Right atrium auricular region (tissue), 2 donors: Measurements from ENCODE around the gene UPK3A. TPM values are rescaled to one million over a fixed set of nuclear protein-coding genes. Genes with fewer than 3 reads are reported as not detected.

Experiments used
- DNase-seq: peaks from one replicate; pipeline ENCODE4 v3.0.0-alpha.2; 2019; ENCODE audit warnings: low spot score
- H3K27ac ChIP-seq, 2 donors: fragments of 200-600 bp; sonication (generic); 1 replicate in 1 of 2; 2 replicates in 1 of 2; pipeline ENCODE4 v1.5.1; 2016 to 2019
- H3K27me3 ChIP-seq, 2 donors: fragments of 200-600 bp; sonication (generic); one replicate each; pipeline versions ENCODE4 v1.5.1 to v1.6.0; 2017 to 2019
- H3K36me3 ChIP-seq: fragments of 200-600 bp; sonication (generic); one replicate; pipeline ENCODE4 v1.5.1; 2016
- H3K4me1 ChIP-seq, 2 donors: fragments of 200-600 bp; sonication (generic); one replicate each; pipeline versions ENCODE4 v1.5.1 to v1.6.0; 2017 to 2019
- H3K4me3 ChIP-seq, 2 donors: fragments of 200-600 bp; sonication (generic); 1 replicate in 1 of 2; 2 replicates in 1 of 2; pipeline ENCODE4 v1.5.1; 2017 to 2019; ENCODE audit warnings: mild to moderate bottlenecking in 1 of 2, moderate library complexity in 1 of 2
- H3K9me3 ChIP-seq, 2 donors: fragments of 200-600 bp; sonication (generic); one replicate each; pipeline ENCODE4 v1.5.1; 2019
- CTCF ChIP-seq, 2 donors: fragments of 200-600 bp; sonication (generic); IDR thresholded peaks; one replicate each; pipeline ENCODE4 v1.5.1; 2019; ENCODE audit warnings: antibody characterized with exemption in 2 of 2
- total RNA-seq, 2 donors: library from RNA; depleted of rRNA; stranded (reverse); fragments of >200 nt; gene quantifications; one replicate each; pipeline ENCODE4 v1.1.0, GENCODE V29; 2016

UPK3A gene
- total RNA-seq, 2 donors from 2014 or later = not detected

GRCh38 chr22:45238957-45239680 lies 45.6 kb upstream of the UPK3A start:
- Histone ChIP-seq H3K4me1 (peaks cover 0 to 26% of the 10 kb centered on the region in 2 donors), H3K27ac (no peak overlapping the region), H3K36me3 (no peaks in the 10 kb centered on the region), H3K9me3 (no peaks in the 10 kb centered on the region), H3K27me3 (no peaks in the 10 kb centered on the region), H3K4me3 (peak overlapping the region in 1 of 2 donors; percentile 76)
- no peak for DNase-seq
- no peak for TF ChIP-seq CTCF (IDR thresholded peaks at IDR 0.05)

GRCh38 chr22:45239681-45240051 lies 45.1 kb upstream of the UPK3A start:
- no peaks in the 10 kb centered on the region for H3K27me3 ChIP-seq
- H3K27ac ChIP-seq = no peak overlapping the region
- TF ChIP-seq CTCF (IDR thresholded peaks at IDR 0.05) = no peak
- H3K4me1 ChIP-seq = peaks cover 0 to 26% of the 10 kb centered on the region in 2 donors
- DNase-seq = no peak
- H3K36me3 ChIP-seq = no peaks in the 10 kb centered on the region
- H3K9me3 ChIP-seq = no peaks in the 10 kb centered on the region
- peak overlapping the region; percentile 68 to 76 for H3K4me3 ChIP-seq

- Histone ChIP-seq H3K9me3 (no peaks in the 10 kb centered on the region), H3K4me3 (peak overlapping the region; percentile 68 to 76), H3K27me3 (no peaks in the 10 kb centered on the region), H3K4me1 (peaks cover 0 to 26% of the 10 kb centered on the region in 2 donors), H3K36me3 (no peaks in the 10 kb centered on the region), H3K27ac (no peak overlapping the region)
- no peak for DNase-seq
- TF ChIP-seq CTCF (IDR thresholded peaks at IDR 0.05) = no peak
These were observed 44.5 kb upstream of the UPK3A start for GRCh38 chr22:45240104-45240809.

GRCh38 chr22:45240810-45241631 lies 43.7 kb upstream of the UPK3A start, which contains the start of gene KIAA0930:
Gene KIAA0930 (minus strand): TSS chr22:45240894. CDS start chr22:45240703, 191 bp downstream.
- H3K27ac ChIP-seq = peak within 1 kb of the TSS; percentile 61 to 69
- H3K9me3 ChIP-seq = no peaks in the 10 kb centered on the region
- TF ChIP-seq CTCF (IDR thresholded peaks at IDR 0.05) = no peak
- peak; percentile 75 for DNase-seq
- peak within 1 kb of the TSS; percentile 68 to 76 for H3K4me3 ChIP-seq
- H3K27me3 ChIP-seq = no peaks in the 10 kb centered on the region
- H3K4me1 ChIP-seq = peaks cover 0 to 21% of the 10 kb centered on the region in 2 donors
- H3K36me3 ChIP-seq = no peaks in the 10 kb centered on the region

GRCh38 chr22:45242778-45243191 lies 42.0 kb upstream of the UPK3A start:
- no peak for DNase-seq
- no peak overlapping the region for H3K4me3 ChIP-seq
- no peaks in the 10 kb centered on the region for H3K27me3 ChIP-seq
- peaks cover 0 to 27% of the 10 kb centered on the region in 2 donors for H3K4me1 ChIP-seq
- H3K27ac ChIP-seq = no peak overlapping the region
- no peaks in the 10 kb centered on the region for H3K36me3 ChIP-seq
- no peaks in the 10 kb centered on the region for H3K9me3 ChIP-seq
- no peak for TF ChIP-seq CTCF (IDR thresholded peaks at IDR 0.05)
